HL-60 (cell line): ENCODE measurements around the gene PUM1.

Experiments
- DNase-seq, 2 experiments: peaks; one replicate each; pipeline ENCODE4 v3.0.0-alpha.2; 2010 to 2020; ENCODE audit warnings: low read depth in 1 of 2, low spot score in 1 of 2
- H3K27ac ChIP-seq: fragments of 250-450 bp; sonication (Bioruptor Pico); replicated peaks from 2 replicates; pipeline ENCODE4 v1.5.1; 2020; ENCODE audit warnings: mild to moderate bottlenecking, moderate library complexity
- H3K27me3 ChIP-seq: fragments of 250-450 bp; sonication (Bioruptor Pico); 2 replicates; pipeline ENCODE4 v1.5.1; 2021; ENCODE audit warnings: mild to moderate bottlenecking, moderate library complexity; ENCODE audit not compliant: insufficient read depth, poor library complexity, severe bottlenecking
- H3K4me3 ChIP-seq: replicated peaks from 2 replicates; pipeline ENCODE4 v1.5.1; 2011; ENCODE audit warnings: mild to moderate bottlenecking, control low read depth, low read length; ENCODE audit not compliant: insufficient read depth
- GABPA ChIP-seq: IDR thresholded peaks from 2 replicates; pipeline ENCODE4 v1.6.1; 2012; ENCODE audit warnings: low read depth
- POLR2AphosphoS5 ChIP-seq: IDR thresholded peaks from 2 replicates; pipeline ENCODE4 v1.6.1; 2012; ENCODE audit warnings: low read depth
- SPI1 ChIP-seq: IDR thresholded peaks from 2 replicates; pipeline ENCODE4 v1.6.1; 2012; ENCODE audit warnings: low read depth, mild to moderate bottlenecking, borderline replicate concordance
- TF ChIP-seq, protein P1 (sequence below): IDR thresholded peaks from one replicate; pipeline ENCODE4 v1.5.1; 2011; ENCODE audit warnings: low read length, control low read depth, inconsistent platforms; ENCODE audit not compliant: insufficient read depth
- TF ChIP-seq, protein P2 (sequence below): IDR thresholded peaks from 2 replicates; pipeline ENCODE4 v1.6.1; 2012; ENCODE audit warnings: low read depth; ENCODE audit not compliant: insufficient replicate concordance

The PUM1 gene

DNA sequence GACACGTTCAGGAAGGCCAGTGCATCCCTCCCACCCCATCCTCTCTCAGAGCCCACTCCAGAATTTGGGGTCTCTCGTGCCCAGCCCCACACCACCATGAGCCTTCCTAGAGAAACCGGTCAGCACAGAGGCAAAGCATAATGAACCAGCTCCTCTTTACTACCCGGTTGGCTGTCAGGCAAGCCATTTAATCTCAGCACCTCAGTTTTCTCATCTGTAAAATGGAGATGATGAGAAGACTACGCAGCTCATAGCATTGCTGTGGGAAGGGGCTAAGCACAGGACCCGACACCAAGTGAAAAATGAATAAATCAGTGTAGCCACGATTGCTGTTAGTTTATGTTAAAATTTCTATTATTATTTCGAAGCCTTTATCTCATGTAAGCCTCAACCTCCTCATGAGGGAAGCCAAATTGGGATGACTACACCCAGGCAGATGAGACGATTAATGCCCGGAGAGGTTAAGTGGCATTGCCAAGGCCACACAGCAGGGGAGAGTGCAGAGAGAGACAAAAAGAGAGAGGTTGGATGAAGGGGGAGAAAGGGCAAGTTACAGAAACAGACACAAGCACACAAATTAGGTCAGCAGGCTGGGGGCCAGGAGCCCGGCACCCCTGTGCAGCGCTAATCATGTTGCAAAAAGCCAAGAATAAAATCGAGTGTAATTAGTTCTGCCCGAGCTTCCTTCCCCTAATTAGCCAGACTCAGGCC lies 182.7 kb downstream of the PUM1 start:
- H3K27me3 ChIP-seq = peaks cover 22% of the 10 kb centered on the region
- TF ChIP-seq, protein P1, sequence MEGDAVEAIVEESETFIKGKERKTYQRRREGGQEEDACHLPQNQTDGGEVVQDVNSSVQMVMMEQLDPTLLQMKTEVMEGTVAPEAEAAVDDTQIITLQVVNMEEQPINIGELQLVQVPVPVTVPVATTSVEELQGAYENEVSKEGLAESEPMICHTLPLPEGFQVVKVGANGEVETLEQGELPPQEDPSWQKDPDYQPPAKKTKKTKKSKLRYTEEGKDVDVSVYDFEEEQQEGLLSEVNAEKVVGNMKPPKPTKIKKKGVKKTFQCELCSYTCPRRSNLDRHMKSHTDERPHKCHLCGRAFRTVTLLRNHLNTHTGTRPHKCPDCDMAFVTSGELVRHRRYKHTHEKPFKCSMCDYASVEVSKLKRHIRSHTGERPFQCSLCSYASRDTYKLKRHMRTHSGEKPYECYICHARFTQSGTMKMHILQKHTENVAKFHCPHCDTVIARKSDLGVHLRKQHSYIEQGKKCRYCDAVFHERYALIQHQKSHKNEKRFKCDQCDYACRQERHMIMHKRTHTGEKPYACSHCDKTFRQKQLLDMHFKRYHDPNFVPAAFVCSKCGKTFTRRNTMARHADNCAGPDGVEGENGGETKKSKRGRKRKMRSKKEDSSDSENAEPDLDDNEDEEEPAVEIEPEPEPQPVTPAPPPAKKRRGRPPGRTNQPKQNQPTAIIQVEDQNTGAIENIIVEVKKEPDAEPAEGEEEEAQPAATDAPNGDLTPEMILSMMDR = no peak
- TF ChIP-seq SPI1 (no peak), GABPA (no peak), POLR2AphosphoS5 (no peak)
- TF ChIP-seq, protein P2, sequence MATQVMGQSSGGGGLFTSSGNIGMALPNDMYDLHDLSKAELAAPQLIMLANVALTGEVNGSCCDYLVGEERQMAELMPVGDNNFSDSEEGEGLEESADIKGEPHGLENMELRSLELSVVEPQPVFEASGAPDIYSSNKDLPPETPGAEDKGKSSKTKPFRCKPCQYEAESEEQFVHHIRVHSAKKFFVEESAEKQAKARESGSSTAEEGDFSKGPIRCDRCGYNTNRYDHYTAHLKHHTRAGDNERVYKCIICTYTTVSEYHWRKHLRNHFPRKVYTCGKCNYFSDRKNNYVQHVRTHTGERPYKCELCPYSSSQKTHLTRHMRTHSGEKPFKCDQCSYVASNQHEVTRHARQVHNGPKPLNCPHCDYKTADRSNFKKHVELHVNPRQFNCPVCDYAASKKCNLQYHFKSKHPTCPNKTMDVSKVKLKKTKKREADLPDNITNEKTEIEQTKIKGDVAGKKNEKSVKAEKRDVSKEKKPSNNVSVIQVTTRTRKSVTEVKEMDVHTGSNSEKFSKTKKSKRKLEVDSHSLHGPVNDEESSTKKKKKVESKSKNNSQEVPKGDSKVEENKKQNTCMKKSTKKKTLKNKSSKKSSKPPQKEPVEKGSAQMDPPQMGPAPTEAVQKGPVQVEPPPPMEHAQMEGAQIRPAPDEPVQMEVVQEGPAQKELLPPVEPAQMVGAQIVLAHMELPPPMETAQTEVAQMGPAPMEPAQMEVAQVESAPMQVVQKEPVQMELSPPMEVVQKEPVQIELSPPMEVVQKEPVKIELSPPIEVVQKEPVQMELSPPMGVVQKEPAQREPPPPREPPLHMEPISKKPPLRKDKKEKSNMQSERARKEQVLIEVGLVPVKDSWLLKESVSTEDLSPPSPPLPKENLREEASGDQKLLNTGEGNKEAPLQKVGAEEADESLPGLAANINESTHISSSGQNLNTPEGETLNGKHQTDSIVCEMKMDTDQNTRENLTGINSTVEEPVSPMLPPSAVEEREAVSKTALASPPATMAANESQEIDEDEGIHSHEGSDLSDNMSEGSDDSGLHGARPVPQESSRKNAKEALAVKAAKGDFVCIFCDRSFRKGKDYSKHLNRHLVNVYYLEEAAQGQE = no peak
- no peak overlapping the region for H3K4me3 ChIP-seq
- DNase-seq = no peak
- H3K27ac ChIP-seq = no peak overlapping the region
